ENCODE measurements around the gene SEC23A.

GRCh38 chr14:39099748-39100147 lies 3.3 kb downstream of the SEC23A start:
- no peak for TF ChIP-seq EP300 (IDR thresholded peaks at IDR 0.05; ENCODE audit: low read depth)
- no peak for TF ChIP-seq POLR2AphosphoS5 (IDR thresholded peaks at IDR 0.05)
- TF ChIP-seq CTCF (IDR thresholded peaks at IDR 0.05): no peak
- no peak for TF ChIP-seq POLR2A (IDR thresholded peaks at IDR 0.05)
